Measurements from ENCODE around the gene DLG2.

GRCh38 chr11:84899134-84899533, 728.0 kb downstream of the DLG2 start:
- TF ChIP-seq, protein P1, sequence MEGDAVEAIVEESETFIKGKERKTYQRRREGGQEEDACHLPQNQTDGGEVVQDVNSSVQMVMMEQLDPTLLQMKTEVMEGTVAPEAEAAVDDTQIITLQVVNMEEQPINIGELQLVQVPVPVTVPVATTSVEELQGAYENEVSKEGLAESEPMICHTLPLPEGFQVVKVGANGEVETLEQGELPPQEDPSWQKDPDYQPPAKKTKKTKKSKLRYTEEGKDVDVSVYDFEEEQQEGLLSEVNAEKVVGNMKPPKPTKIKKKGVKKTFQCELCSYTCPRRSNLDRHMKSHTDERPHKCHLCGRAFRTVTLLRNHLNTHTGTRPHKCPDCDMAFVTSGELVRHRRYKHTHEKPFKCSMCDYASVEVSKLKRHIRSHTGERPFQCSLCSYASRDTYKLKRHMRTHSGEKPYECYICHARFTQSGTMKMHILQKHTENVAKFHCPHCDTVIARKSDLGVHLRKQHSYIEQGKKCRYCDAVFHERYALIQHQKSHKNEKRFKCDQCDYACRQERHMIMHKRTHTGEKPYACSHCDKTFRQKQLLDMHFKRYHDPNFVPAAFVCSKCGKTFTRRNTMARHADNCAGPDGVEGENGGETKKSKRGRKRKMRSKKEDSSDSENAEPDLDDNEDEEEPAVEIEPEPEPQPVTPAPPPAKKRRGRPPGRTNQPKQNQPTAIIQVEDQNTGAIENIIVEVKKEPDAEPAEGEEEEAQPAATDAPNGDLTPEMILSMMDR (IDR thresholded peaks at IDR 0.05) = no peak
- no peak for TF ChIP-seq POLR2AphosphoS5 (IDR thresholded peaks at IDR 0.05)
- TF ChIP-seq POLR2A (IDR thresholded peaks at IDR 0.05) = no peak
- no peak for TF ChIP-seq EP300 (IDR thresholded peaks at IDR 0.05)

Measured in suprapubic skin (tissue), 4 donors.